NCI-H1417 (cell line): Measurements from ENCODE around the gene UBE2E3.
"Not testable (repeated sequence)": the region's sequence is repeated elsewhere in the genome, so short reads cannot be mapped to it uniquely, and the experiment has no call there.

ENCODE experiments used
- DNase-seq, 3 experiments: peaks; one replicate each; lab custom pipeline; 2025; lab: John Stamatoyannopoulos, UW

Gene UBE2E3

GRCh38 chr2:181074457-181074856 is 94.1 kb downstream of the UBE2E3 start:
- no peak for DNase-seq

GRCh38 chr2:181076658-181077057 is 96.3 kb downstream of the UBE2E3 start:
- DNase-seq = peak in 1 of 3 experiments; percentile 37

- peak; percentile 15 to 79 (median 37) for DNase-seq
These were observed 96.8 kb downstream of the UBE2E3 start for GRCh38 chr2:181077128-181077709.

GRCh38 chr2:181083140-181083539 is 102.7 kb downstream of the UBE2E3 start:
- no peak for DNase-seq

DNA sequence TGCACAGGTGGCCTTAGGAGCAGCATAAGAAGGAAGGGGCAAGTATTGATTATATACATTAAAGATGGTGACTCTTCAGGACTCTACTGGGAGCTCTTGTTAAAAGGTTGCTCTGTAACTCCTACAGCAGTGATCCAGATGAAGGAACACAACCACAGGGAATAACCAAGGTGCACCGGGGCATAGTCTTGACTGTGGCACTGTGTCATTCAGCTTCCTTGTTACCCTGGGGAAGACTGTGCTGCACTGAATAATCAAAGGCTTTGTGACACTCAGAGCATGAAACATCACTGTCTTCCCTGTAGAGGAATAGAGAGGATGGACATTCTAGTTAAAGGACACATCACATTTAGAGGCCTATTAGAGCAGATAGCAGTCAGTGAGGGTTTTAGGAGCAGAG is 105.3 kb downstream of the UBE2E3 start:
- DNase-seq = no peak

DNA sequence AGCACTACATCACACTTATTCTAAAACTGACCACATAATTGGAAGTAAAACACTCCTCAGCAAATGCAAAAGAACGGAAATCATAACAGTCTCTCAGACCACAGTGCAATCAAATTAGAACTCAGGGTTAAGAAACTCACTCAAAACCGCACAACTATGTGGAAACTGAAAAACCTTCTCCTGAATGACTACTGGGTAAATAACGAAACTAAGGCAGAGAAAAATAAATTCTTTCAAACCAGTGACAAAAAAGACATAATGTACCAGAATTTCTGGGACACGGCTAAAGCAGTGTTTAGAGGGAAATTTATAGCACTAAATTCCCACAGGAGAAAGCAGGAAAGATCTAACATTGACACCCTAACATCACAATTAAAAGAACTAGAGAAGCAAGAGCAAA is 111.5 kb downstream of the UBE2E3 start:
- DNase-seq = not testable (repeated sequence)

GRCh38 chr2:181095486-181095885 is 115.1 kb downstream of the UBE2E3 start:
- DNase-seq = no peak

GRCh38 chr2:181103659-181104058 is 123.3 kb downstream of the UBE2E3 start:
- DNase-seq = no peak

- peak; percentile 32 to 77 (median 49) for DNase-seq
These were observed 124.2 kb downstream of the UBE2E3 start for GRCh38 chr2:181104512-181105115.

DNA sequence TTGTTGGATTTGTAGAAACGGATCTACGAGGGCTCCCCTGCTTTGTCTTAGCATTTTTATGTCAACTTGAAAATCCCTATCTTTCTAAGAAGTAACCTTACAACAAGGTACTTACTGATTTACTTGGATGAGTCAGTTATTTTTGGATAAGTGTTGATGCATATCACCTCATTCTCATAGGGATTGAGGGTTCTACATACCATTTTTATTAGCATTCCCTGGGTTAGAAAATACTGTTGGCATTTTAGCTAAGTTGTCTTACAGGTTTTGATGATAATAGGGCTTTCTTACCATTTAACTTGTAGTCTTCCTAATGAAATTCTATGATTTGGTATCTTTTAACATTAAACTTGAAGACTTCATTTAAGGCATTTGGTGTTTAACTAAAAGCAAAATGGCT is 125.2 kb downstream of the UBE2E3 start:
- DNase-seq = no peak

GRCh38 chr2:181106229-181106628 is 125.8 kb downstream of the UBE2E3 start:
- DNase-seq = peak in 1 of 3 experiments; percentile 70

DNA sequence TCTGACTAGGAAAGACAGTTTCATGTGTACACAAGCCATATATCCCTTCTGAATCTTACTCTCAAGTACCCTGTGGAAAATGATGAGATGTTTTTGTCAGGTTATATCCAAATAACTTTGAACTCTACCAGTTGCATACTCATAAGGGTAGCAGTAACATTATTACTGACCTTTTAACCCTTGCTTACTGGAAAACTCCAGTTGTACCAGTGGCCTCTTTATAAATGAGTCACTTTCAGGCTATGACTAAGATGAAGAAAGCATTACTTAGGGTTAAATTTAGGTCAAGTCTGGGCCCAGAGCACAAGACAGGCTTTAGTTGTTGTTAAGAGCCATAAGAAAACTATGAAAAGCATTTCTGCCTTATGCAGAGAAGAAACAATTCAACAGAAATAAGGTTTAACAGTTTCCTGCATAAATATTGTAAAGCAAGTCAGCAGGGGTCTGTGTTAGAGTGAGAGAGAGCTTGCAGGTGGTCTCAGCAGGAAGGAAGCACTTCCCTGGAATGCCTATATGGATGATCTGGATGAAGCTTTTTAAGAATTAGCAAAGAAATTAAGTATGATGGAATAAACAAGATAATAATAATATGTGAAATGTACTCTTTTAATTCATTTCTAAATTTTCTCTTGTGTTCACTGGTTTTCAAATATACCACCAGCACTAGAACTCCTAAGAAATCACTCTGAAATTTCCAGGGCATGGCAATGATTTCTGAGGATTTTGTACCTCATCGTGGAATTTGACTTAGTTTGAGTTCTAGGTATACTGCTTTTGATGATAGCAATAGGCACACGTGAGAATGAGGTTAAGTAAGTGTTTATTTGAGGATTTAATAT is 126.6 kb downstream of the UBE2E3 start:
- peak in 1 of 3 experiments; percentile 51 for DNase-seq

GRCh38 chr2:181107628-181107945 is 127.2 kb downstream of the UBE2E3 start:
- no peak for DNase-seq

DNA sequence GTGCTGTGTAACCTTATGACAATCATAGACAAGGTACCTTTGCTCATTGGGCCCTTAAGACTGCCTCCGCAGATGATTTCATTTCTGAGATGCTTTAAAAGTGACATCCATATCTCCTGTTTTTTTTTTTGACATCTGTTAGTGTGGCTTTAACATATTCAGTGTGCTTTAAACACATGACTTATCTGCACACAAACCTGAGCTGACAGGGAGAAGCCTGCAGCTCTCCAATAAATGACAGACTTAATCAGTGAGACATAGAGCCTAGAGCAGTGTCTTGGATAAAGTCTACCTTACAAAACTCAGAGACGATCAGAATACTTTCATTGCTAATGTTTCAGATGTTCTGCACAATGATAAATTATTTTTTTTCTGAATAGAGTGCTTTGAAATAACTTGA is 130.7 kb downstream of the UBE2E3 start:
- DNase-seq = no peak

DNA sequence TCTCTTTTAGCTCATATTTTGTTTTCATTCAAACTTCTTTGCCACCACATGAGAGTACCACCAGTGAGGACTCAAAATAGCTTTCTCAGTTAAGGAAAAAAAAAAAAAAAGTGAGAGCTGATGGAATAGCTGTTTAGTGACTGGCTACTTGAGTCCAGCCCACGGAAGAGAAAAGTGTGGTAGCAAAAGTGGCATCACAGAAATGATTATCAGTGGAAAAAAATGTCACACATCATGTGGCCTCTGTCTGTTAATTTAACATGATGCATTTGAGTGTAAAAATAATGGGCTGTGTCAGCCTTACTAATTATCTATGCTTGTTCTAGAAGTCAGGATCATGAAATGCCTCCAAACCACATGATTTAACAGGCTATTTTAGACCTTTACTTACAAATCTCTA is 132.5 kb downstream of the UBE2E3 start:
- DNase-seq = no peak
